Activated T-cell treated with anti-CD3 and anti-CD28 coated beads for 24 hours (primary cell): ENCODE data around the gene USO1.
"Not testable (repeated sequence)": the region's sequence is repeated elsewhere in the genome, so short reads cannot be mapped to it uniquely, and the experiment has no call there.

ENCODE experiments used
- DNase-seq: peaks from one replicate; pipeline ENCODE4 v3.0.0-alpha.2; 2020; ENCODE audit warnings: low read depth

USO1 gene

GRCh38 chr4:75714704-75715103, 9.7 kb upstream of the USO1 start:
- DNase-seq = no peak

GRCh38 chr4:75715105-75715799, 9.1 kb upstream of the USO1 start:
- no peak for DNase-seq

GRCh38 chr4:75716054-75716453, 8.3 kb upstream of the USO1 start:
- DNase-seq = not testable (repeated sequence)

- DNase-seq = no peak
Observed at GRCh38 chr4:75717408-75717807, 7.0 kb upstream of the USO1 start.

- no peak for DNase-seq
Observed at GRCh38 chr4:75718529-75718928, 5.8 kb upstream of the USO1 start.

GRCh38 chr4:75722417-75722816, 2.0 kb upstream of the USO1 start:
- no peak for DNase-seq

GRCh38 chr4:75723163-75724065, 963 bp upstream of the USO1 start:
- no peak for DNase-seq

- DNase-seq = peak; percentile 33
Observed at GRCh38 chr4:75724867-75725724, 719 bp downstream of the USO1 start.

GRCh38 chr4:75725942-75726538, 1.7 kb downstream of the USO1 start:
- DNase-seq = not testable (repeated sequence)

- DNase-seq = no peak
Observed at GRCh38 chr4:75726577-75726976, 2.2 kb downstream of the USO1 start.

- no peak for DNase-seq
Observed at GRCh38 chr4:75727073-75727472, 2.7 kb downstream of the USO1 start.

GRCh38 chr4:75729836-75730235, 5.5 kb downstream of the USO1 start:
- DNase-seq = no peak

- no peak for DNase-seq
Observed at GRCh38 chr4:75733369-75733768, 9.0 kb downstream of the USO1 start.

- DNase-seq = no peak
Observed at GRCh38 chr4:75735525-75735924, 11.1 kb downstream of the USO1 start.

GRCh38 chr4:75736862-75737261, 12.5 kb downstream of the USO1 start:
- no peak for DNase-seq

GRCh38 chr4:75737398-75737797, 13.0 kb downstream of the USO1 start:
- no peak for DNase-seq

- no peak for DNase-seq
Observed at GRCh38 chr4:75741027-75741426, 16.6 kb downstream of the USO1 start.

GRCh38 chr4:75742451-75742850, 18.1 kb downstream of the USO1 start:
- DNase-seq = no peak

GRCh38 chr4:75745161-75745560, 20.8 kb downstream of the USO1 start:
- DNase-seq = no peak

GRCh38 chr4:75745721-75746199, 21.4 kb downstream of the USO1 start:
- DNase-seq = no peak

GRCh38 chr4:75752637-75753036, 28.3 kb downstream of the USO1 start:
- DNase-seq = no peak

- no peak for DNase-seq
Observed at GRCh38 chr4:75769036-75769435, 44.7 kb downstream of the USO1 start.
